SJSA1 (cell line): Measurements from ENCODE around the gene FSTL4. TPM values are rescaled to one million over a fixed set of nuclear protein-coding genes. Genes with fewer than 3 reads are reported as not detected.

Experiments
- DNase-seq, 2 experiments: peaks; one replicate each; pipeline ENCODE4 v3.0.0-alpha.2; 2015 to 2020; ENCODE audit warnings: low spot score in 2 of 2, low read depth in 1 of 2
- H3K27ac ChIP-seq: fragments of 250-450 bp; sonication (Bioruptor Pico); 2 replicates; pipeline ENCODE4 v1.5.1; 2020; ENCODE audit warnings: mild to moderate bottlenecking, moderate library complexity
- H3K27me3 ChIP-seq: fragments of 250-450 bp; sonication (Bioruptor Pico); replicated peaks from 2 replicates; pipeline ENCODE4 v1.5.1; 2020; ENCODE audit warnings: mild to moderate bottlenecking, moderate library complexity
- H3K36me3 ChIP-seq: fragments of 250-450 bp; sonication (Bioruptor Pico); 2 replicates; pipeline ENCODE4 v1.5.1; 2020; ENCODE audit warnings: mild to moderate bottlenecking
- H3K4me1 ChIP-seq: fragments of 250-450 bp; sonication (Bioruptor Pico); replicated peaks from 2 replicates; pipeline ENCODE4 v1.6.1; 2021; ENCODE audit warnings: mild to moderate bottlenecking
- H3K4me3 ChIP-seq: fragments of 250-450 bp; sonication (Bioruptor Pico); 2 replicates; pipeline ENCODE4 v1.5.1; 2020; ENCODE audit warnings: mild to moderate bottlenecking
- H3K9me3 ChIP-seq: fragments of 250-450 bp; sonication (Bioruptor Pico); replicated peaks from 2 replicates; pipeline ENCODE4 v1.5.1; 2020; ENCODE audit warnings: mild to moderate bottlenecking
- total RNA-seq: library from RNA; depleted of rRNA; stranded (reverse); fragments of >200 nt; shearing (Covaris generic); gene quantifications from 2 replicates; pipeline ENCODE4 v1.2.3, GENCODE V29; 2014

Gene FSTL4
- total RNA-seq, 1 experiment from 2014 or later, result 2.1 TPM

DNA sequence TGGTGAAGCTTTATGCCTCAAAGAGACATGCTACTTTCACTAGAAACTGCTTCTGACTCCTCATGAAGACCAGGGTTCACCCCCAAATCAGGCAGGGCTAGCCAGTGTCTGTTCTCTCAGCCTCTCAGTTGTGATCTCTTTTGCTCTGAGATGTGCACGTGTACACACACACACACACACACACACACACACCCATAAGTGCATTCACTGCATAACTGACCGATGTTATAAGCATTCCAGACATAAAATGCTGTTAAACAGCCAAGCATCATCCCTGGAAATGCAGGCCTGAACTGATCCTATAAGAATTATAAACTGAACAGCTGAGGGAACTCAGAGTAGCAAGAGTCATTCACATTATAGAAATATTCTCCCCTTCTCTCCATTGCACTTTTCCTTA is 85.0 kb downstream of the FSTL4 start:
- no peaks in the 10 kb centered on the region for H3K4me1 ChIP-seq
- H3K4me3 ChIP-seq, result no peak overlapping the region
- DNase-seq, result no peak
- no peaks in the 10 kb centered on the region for H3K9me3 ChIP-seq
- H3K27ac ChIP-seq, result no peak overlapping the region
- H3K27me3 ChIP-seq, result peaks cover 18% of the 10 kb centered on the region
- H3K36me3 ChIP-seq, result no peaks in the 10 kb centered on the region

DNA sequence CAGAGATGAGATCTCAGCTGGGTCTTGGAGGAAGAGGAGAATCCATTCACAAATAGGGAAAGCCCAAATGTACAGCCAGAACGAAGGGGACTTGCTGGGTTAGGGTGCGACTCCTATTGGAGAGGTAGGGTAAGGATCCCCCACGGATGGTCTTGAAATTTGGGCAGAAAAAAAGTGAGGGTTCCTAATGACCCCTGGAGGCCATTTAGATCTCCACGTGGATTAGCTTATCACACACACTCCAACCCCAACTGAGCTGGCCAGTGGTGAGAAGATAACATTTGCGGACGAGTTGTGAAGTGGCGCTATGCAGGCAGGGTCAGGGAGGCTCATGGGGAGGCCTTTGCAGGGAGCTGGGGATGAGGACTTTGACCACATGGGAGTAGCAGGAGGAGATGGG is 86.0 kb downstream of the FSTL4 start:
- no peak for DNase-seq
- Histone ChIP-seq H3K27me3 (peaks cover 15% of the 10 kb centered on the region), H3K36me3 (no peaks in the 10 kb centered on the region), H3K4me3 (no peak overlapping the region), H3K9me3 (no peaks in the 10 kb centered on the region), H3K4me1 (no peaks in the 10 kb centered on the region), H3K27ac (no peak overlapping the region)

DNA sequence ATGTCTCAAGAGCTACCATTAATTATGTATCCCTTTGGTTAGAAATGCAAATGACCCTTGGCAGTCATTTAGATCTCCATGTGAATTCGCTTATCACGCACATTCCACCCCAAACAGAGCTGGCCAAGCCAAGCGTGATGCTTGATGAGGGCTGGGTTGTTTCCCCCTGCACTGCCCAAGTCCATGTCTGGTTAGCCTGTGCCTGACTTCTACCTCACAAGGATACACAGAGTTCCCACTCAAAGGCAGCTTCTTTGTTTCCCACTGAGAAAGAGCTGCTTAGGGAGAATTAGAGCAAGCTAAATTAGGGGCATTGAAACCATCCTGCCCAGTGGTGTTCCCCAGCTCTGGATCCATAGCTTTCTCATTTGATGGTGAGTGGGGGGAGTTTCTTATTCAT is 87.2 kb downstream of the FSTL4 start:
- Histone ChIP-seq H3K4me1 (no peaks in the 10 kb centered on the region), H3K9me3 (no peaks in the 10 kb centered on the region), H3K36me3 (no peaks in the 10 kb centered on the region), H3K27me3 (peaks cover 5% of the 10 kb centered on the region; the same call in 1 of the 2 replicates), H3K4me3 (no peak overlapping the region), H3K27ac (no peak overlapping the region)
- DNase-seq, result no peak

DNA sequence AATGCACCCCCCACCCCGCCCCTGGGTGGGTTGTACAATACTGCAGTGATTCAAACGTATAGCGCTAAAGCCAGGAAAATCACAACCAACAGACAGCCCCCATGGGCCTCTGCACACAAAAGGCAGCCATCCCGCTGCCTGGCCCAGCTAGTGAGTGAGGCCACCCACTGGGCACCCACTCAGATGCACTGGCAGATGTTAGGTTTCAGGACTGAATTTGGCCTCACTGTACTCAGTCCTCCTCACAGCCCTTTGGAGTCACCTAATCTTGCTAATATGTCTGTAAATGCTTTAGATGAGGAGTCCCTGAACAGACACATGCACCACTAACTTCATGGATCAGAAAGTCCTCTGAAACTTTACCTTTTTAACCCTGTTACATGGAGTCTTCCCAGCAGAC is 87.7 kb downstream of the FSTL4 start:
- Histone ChIP-seq H3K4me3 (no peak overlapping the region), H3K4me1 (no peaks in the 10 kb centered on the region), H3K27me3 (peaks cover 3% of the 10 kb centered on the region; the same call in 1 of the 2 replicates), H3K9me3 (no peaks in the 10 kb centered on the region), H3K27ac (no peak overlapping the region), H3K36me3 (no peaks in the 10 kb centered on the region)
- peak in 1 of 2 experiments; percentile 41 for DNase-seq

DNA sequence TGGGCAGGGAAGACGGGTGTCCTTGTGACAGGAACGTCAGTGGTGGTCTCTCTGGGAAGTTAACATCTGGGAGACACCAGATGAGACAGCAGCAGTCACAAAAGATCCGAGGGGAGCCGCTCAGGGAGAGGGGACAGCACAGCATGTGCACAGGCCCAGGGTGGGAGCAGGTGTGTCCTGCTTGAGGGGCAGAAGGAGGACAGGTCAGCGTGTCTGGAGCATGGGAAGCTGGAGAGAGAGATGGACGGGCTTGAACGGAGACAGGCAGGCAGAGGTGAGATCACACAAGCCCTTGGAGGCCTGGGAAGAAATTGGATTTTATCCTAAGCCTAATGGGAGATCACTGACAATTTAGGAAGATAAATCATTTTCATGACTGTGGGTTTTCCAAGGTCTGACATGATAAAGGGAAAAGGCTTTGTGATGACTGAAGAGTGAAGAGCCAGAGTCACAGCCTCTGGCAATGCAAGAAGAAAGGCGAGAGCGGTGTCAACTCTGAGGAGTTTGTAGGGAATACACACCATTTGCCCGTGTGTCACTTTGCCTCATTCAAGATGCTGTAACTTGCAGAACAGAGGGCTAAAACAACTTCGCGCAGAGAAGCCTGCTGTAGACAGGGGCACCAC is 88.3 kb downstream of the FSTL4 start:
- peak in 1 of 2 experiments; percentile 41 for DNase-seq
- Histone ChIP-seq H3K4me1 (no peaks in the 10 kb centered on the region), H3K4me3 (no peak overlapping the region)

DNA sequence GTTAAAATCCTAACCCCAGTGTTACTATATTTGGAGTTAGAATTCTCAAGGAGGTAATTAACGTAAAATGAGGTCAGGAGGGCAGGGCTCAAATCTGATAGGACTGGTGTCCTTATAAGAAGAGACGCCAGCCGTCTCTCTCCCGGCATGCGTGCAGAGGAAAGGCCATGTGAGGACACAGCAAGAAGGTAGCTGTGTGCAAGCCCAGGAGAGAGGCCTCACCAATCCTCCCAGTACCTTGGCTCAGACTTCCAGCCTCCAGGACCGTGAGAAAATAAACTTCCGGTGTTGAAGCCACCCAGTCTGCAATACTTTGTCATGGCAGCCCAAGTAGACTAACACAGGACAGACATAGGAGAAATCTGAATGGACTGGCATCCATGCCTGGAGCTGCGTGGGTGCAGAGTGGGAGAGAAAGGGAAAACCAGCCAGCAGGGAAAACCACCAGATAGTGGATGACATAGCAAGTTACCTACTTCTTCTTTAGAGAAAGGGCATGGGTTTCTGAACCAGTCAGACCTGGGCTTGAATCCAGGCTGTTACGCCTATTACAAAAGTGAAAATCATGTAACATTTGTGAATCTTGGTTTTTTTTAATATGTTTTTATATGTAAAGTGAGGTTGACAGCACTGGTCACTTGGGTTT is 89.2 kb downstream of the FSTL4 start:
- H3K4me3 ChIP-seq, result no peak overlapping the region
- no peaks in the 10 kb centered on the region for H3K4me1 ChIP-seq
- H3K27me3 ChIP-seq, result peaks cover 8% of the 10 kb centered on the region; the same call in 1 of the 2 replicates
- no peaks in the 10 kb centered on the region for H3K36me3 ChIP-seq
- DNase-seq, result peak in 1 of 2 experiments; percentile 31
- no peak overlapping the region for H3K27ac ChIP-seq
- H3K9me3 ChIP-seq, result no peaks in the 10 kb centered on the region

More for the DNA sequence above, 88.3 kb downstream of the FSTL4 start:
- H3K27ac ChIP-seq, result no peak overlapping the region
- no peaks in the 10 kb centered on the region for H3K36me3 ChIP-seq
- no peaks in the 10 kb centered on the region for H3K9me3 ChIP-seq
- H3K27me3 ChIP-seq, result peaks cover 3% of the 10 kb centered on the region; the same call in 1 of the 2 replicates

DNA sequence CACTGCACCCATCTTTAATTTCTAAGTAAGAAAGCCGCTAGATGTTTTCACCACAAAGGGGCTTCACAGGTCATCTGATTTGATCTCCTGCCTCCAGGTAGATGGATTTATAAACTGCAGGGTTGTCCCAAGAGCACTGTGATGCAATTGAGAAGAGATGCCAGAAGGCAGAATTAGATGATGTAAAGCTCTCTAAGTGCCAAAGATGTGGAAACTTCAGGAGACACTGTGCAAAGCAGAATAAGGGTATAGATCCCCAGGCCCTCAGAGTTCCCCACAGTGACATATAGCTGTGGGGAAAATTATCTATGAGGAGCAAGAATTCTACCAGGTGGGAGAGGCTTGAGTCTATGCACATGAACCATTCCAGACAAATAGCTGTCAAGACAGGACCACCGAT is 90.5 kb downstream of the FSTL4 start:
- H3K27ac ChIP-seq, result no peak overlapping the region
- no peaks in the 10 kb centered on the region for H3K9me3 ChIP-seq
- H3K36me3 ChIP-seq, result no peaks in the 10 kb centered on the region
- H3K27me3 ChIP-seq, result peaks cover 10% of the 10 kb centered on the region; the same call in 1 of the 2 replicates
- DNase-seq, result peak in 1 of 2 experiments; percentile 5
- H3K4me1 ChIP-seq, result no peaks in the 10 kb centered on the region
- H3K4me3 ChIP-seq, result no peak overlapping the region

DNA sequence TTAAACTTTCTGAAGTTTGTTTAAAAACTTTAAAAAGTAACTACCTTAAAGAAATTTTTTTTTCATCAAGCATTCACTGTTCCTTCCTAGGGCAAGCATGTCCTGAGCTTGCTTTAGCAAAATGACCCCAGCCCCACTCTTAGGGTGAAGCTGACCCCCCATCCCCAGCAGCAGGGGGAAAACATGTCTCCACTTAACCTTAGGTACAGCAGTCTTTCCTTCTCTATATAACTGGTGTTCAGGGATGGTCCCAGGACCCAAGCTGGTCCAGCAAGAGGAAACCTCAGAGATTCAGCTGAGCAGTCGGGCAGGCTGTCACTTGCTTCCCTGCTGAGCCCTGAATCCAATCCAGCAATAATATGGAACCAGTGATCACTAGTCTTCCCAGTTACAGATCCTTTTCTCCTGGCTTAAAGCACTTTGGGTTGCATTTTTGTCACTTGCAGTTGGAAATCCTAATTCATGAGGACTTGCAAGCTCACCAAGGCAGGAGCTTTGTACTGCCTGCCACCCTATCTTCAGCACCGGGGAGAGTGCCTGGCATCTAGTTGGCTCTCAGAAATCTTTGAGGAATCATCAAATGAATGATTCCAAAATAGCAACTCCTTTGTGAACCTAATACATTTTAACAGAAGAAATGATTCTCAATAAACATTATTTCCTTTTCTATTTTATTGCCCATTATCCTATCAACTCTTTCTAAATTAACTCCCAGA is 91.2 kb downstream of the FSTL4 start:
- DNase-seq, result peak in 1 of 2 experiments; percentile 19
- Histone ChIP-seq H3K4me3 (no peak overlapping the region), H3K36me3 (no peaks in the 10 kb centered on the region), H3K27ac (no peak overlapping the region), H3K9me3 (no peaks in the 10 kb centered on the region), H3K4me1 (no peaks in the 10 kb centered on the region), H3K27me3 (peaks cover 10% of the 10 kb centered on the region; the same call in 1 of the 2 replicates)

DNA sequence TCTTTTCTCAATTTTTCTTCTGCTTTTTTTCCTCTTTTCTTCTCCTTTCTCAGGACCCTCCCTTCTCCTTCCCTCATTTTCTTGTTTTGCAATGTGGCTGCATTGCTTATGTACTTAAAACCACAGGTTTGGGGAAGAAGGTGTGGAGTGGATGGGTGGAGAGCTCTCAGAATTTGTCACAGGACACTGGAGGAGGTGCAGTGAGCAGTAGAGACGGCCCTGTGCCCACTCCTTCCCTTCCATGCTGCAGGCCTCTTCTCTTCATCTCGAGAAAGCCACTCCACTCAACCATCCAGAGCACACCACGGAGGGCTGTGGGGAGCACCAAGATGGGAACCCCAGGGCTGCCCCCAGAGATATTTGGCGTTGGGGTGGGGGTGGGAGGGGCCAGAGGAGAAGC is 92.3 kb downstream of the FSTL4 start:
- no peaks in the 10 kb centered on the region for H3K4me1 ChIP-seq
- peaks cover 10% of the 10 kb centered on the region; the same call in 1 of the 2 replicates for H3K27me3 ChIP-seq
- peak in 1 of 2 experiments; percentile 17 for DNase-seq
- no peak overlapping the region for H3K27ac ChIP-seq
- no peaks in the 10 kb centered on the region for H3K36me3 ChIP-seq
- H3K4me3 ChIP-seq, result no peak overlapping the region
- no peaks in the 10 kb centered on the region for H3K9me3 ChIP-seq

DNA sequence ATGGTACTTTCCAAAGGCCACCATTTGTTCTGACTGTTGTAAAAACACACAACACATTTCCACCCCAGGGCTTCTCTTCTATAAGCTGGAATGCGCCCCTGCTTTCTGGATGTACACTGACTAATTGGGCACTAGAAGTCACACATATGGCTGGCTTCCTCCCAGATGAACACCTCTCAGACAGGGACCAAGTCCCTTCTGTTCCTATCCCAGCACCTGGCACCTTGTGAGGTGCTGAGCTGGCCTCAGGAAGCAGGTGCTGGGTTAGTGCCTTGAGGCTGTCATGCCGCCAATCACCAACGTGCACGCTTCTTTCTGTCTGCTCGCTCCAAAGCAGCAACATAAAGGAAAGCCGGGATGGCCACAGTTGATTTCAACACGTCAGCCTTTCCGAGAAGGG is 93.2 kb downstream of the FSTL4 start:
- H3K27ac ChIP-seq, result no peak overlapping the region
- no peaks in the 10 kb centered on the region for H3K9me3 ChIP-seq
- H3K27me3 ChIP-seq, result peaks cover 10% of the 10 kb centered on the region; the same call in 1 of the 2 replicates
- H3K4me3 ChIP-seq, result no peak overlapping the region
- H3K4me1 ChIP-seq, result no peaks in the 10 kb centered on the region; the same call in 1 of the 2 replicates
- no peaks in the 10 kb centered on the region for H3K36me3 ChIP-seq
- DNase-seq, result peak in 1 of 2 experiments; percentile 34

DNA sequence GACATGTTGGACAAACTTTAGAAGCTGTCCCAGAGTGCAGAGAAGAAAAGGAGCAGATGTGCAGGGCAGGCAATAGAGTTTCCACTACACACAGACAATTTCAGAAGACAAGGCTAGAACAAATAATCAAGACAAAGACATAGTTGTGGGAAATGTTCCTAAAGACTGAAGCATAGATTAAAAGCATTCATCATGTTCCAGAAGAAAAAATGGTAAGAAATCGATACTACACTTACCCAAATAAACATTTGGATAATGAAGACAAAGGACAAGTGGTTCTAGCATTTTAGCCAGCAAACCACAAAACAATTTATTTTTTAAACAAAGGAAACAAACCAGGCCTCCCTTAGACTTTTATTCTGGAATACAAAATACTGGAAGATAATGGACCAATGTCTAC is 97.9 kb downstream of the FSTL4 start:
- DNase-seq, result peak; percentile 18 to 30
- H3K36me3 ChIP-seq, result no peaks in the 10 kb centered on the region
- H3K9me3 ChIP-seq, result no peaks in the 10 kb centered on the region
- no peak overlapping the region for H3K27ac ChIP-seq
- H3K4me3 ChIP-seq, result no peak overlapping the region
- no peaks in the 10 kb centered on the region; the same call in 1 of the 2 replicates for H3K4me1 ChIP-seq
- H3K27me3 ChIP-seq, result peaks cover 16% of the 10 kb centered on the region; the same call in 1 of the 2 replicates

DNA sequence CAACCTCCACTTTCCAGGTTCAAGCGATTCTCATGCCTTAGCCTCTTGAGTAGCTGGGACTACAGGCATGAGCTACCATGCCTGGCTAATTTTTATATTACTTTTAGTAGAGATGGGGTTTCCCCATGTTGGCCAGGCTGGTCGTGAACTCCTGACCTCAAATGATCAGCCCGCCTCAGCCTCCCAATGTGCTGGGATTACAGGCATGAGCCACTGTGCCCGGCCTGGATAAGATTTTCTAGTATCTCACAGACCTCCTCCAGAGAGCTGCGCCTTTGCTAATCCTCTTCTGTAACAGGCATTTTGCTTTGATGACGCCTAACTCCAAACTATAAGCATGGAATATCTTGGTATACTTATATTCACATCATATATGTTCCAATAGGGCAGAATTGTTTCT is 99.4 kb downstream of the FSTL4 start:
- H3K36me3 ChIP-seq, result no peaks in the 10 kb centered on the region
- no peak overlapping the region for H3K4me3 ChIP-seq
- H3K27me3 ChIP-seq, result peaks cover 9% of the 10 kb centered on the region; the same call in 1 of the 2 replicates
- peak in 1 of 2 experiments; percentile 20 for DNase-seq
- H3K4me1 ChIP-seq, result no peaks in the 10 kb centered on the region; the same call in 1 of the 2 replicates
- H3K27ac ChIP-seq, result no peak overlapping the region
- no peaks in the 10 kb centered on the region for H3K9me3 ChIP-seq

DNA sequence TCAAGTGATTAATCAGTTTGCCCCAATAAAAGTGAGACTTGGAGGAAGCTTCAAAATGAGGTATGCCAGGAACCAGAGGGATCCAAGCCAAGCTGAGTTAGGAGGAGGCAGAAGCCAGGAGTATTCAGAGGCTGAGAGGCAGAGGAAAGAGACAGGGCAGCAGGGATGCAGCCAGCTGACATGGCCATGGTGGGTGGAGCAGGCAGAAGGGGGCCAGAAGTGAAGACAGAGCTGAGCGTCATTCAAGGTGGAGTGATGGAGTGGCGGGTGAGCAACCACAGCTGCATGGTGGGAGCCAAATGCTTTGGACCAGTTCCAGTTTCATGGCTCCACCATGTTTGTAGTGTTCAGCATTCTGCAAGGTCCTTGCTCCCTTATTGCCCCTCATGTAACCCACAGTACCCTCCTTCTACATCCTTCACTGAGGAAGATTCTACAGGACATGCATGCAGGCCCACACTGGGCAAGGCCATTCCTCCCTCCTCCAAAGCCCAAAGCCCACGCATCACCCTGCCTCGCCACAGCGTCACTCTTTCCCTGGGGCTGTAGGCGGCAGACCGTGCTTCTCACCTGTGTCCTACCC is 100.6 kb downstream of the FSTL4 start:
- Histone ChIP-seq H3K4me3 (no peak overlapping the region), H3K36me3 (no peaks in the 10 kb centered on the region), H3K27ac (no peak overlapping the region), H3K9me3 (no peaks in the 10 kb centered on the region), H3K27me3 (peaks cover 9% of the 10 kb centered on the region; the same call in 1 of the 2 replicates), H3K4me1 (no peaks in the 10 kb centered on the region; the same call in 1 of the 2 replicates)
- peak in 1 of 2 experiments; percentile 30 for DNase-seq
